CD4-positive, alpha-beta T cell (primary cell): ENCODE measurements around the gene INPP4B. TPM values are rescaled to one million over a fixed set of nuclear protein-coding genes. Genes with fewer than 3 reads are reported as not detected.

Experiments used
- ATAC-seq: fragments of 200-7000 bp; cut with Tn5 transposase; one replicate; pipeline ENCODE4 v1.10.0; 2022; ENCODE audit warnings: mild to moderate bottlenecking; ENCODE audit not compliant: poor library complexity
- CTCF ChIA-PET: fragments of 350-600 bp; sonication (Branson Sonifier 250); formaldehyde crosslinking; loops from one replicate; lab custom pipeline; 2021; ENCODE audit warnings: antibody characterized with exemption, inconsistent platforms; lab: Charles Lee
- POLR2A ChIA-PET: fragments of 350-600 bp; sonication (Branson Sonifier 250); formaldehyde crosslinking; loops from one replicate; lab custom pipeline; 2021; ENCODE audit warnings: antibody characterized with exemption, inconsistent platforms; lab: Charles Lee
- DNase-seq, 14 experiments: peaks; one replicate each; pipeline ENCODE4 v3.0.0-alpha.2; 2013 to 2020; ENCODE audit warnings: mixed read lengths in 2 of 14
- H3K27ac ChIP-seq, 2 donors: one replicate each; pipeline versions ENCODE4 v1.5.1 to v1.7.0; 2013; ENCODE audit warnings: low read length in 2 of 2, low read depth in 1 of 2, mild to moderate bottlenecking in 1 of 2
- H3K27me3 ChIP-seq, 2 experiments: 1 replicate in 1 of 2; 2 replicates in 1 of 2; pipeline versions ENCODE4 v1.6.1 to v1.7.0; 2013; ENCODE audit warnings: low read length in 2 of 2, control low read depth in 1 of 2, mild to moderate bottlenecking in 1 of 2, moderate library complexity in 1 of 2; ENCODE audit not compliant: insufficient read depth in 2 of 2, control insufficient read depth in 1 of 2
- H3K36me3 ChIP-seq: one replicate; pipeline ENCODE4 v1.6.1; 2013; ENCODE audit warnings: low read length, control low read depth; ENCODE audit not compliant: insufficient read depth
- H3K4me1 ChIP-seq: one replicate; pipeline ENCODE4 v1.6.1; 2013; ENCODE audit warnings: low read length, control low read depth; ENCODE audit not compliant: insufficient read depth
- H3K4me3 ChIP-seq: one replicate; pipeline ENCODE4 v1.5.1; 2013; ENCODE audit warnings: mild to moderate bottlenecking, low read length, moderate library complexity
- H3K9me3 ChIP-seq, 2 experiments: 1 replicate in 1 of 2; 2 replicates in 1 of 2; pipeline versions ENCODE4 v1.6.1 to v1.7.0; 2013; ENCODE audit warnings: low read length in 2 of 2, mild to moderate bottlenecking in 2 of 2, control low read depth in 1 of 2, moderate library complexity in 1 of 2; ENCODE audit not compliant: control insufficient read depth in 1 of 2, insufficient read depth in 1 of 2
- H3K27ac Mint-ChIP-seq: one replicate; pipeline ENCODE4 v1.8.0; 2020; ENCODE audit warnings: mixed read lengths
- H3K27me3 Mint-ChIP-seq: one replicate; pipeline ENCODE4 v1.8.0; 2021; ENCODE audit warnings: mixed read lengths
- H3K36me3 Mint-ChIP-seq: one replicate; pipeline ENCODE4 v1.8.0; 2021; ENCODE audit warnings: low read depth, mixed read lengths
- H3K4me1 Mint-ChIP-seq: one replicate; pipeline ENCODE4 v1.8.0; 2021; ENCODE audit warnings: low read depth, mixed read lengths
- H3K4me3 Mint-ChIP-seq: one replicate; pipeline ENCODE4 v1.8.0; 2020; ENCODE audit warnings: mild to moderate bottlenecking, mixed read lengths
- H3K9me3 Mint-ChIP-seq: one replicate; pipeline ENCODE4 v1.8.0; 2020; ENCODE audit warnings: mixed read lengths
- CTCF ChIP-seq: fragments of 200-600 bp; IDR thresholded peaks from one replicate; pipeline ENCODE4 v1.8.0; 2022; ENCODE audit warnings: antibody characterized with exemption, mild to moderate bottlenecking
- intact Hi-C, 2 experiments: fragments of 100-400 bp; cut with DNase I in 1 of 2; cut with micrococcal nuclease in 1 of 2; formaldehyde crosslinking; loops; one replicate each; pipeline versions ENCODE4 v1.15.1 to v1.9.0; 2023 to 2025; cut with DNase I, micrococcal nuclease
- total RNA-seq, 174 experiments: library from RNA in 2 of 174; stranded (reverse) in 2 of 174; gene quantifications; one replicate each; pipeline ENCODE4 v1.2.3 and lab custom pipeline; 2021 to 2026

Gene INPP4B
- total RNA-seq, 2 experiments from 2014 or later: 50.7 to 53.8 TPM

GRCh38 chr4:142423861-142424260 lies 422.2 kb downstream of the INPP4B start:
- no peaks in the 10 kb centered on the region for H3K4me1 ChIP-seq
- H3K27ac ChIP-seq: no peak overlapping the region
- peaks cover 2% of the 10 kb centered on the region for H3K9me3 Mint-ChIP-seq
- DNase-seq (no peak), ATAC-seq (no peak)
- H3K4me3 Mint-ChIP-seq: no peak overlapping the region
- no peak overlapping the region for H3K4me3 ChIP-seq
- intact Hi-C loops: no loop called here
- H3K27ac Mint-ChIP-seq: no peak overlapping the region
- H3K36me3 Mint-ChIP-seq: no peaks in the 10 kb centered on the region
- H3K27me3 Mint-ChIP-seq: no peaks in the 10 kb centered on the region
- H3K27me3 ChIP-seq: no peaks in the 10 kb centered on the region
- ChIA-PET POLR2A (interaction anchor here (1.2 kb wide), 1 partner anchor 17 kb away, joined by 5 read pairs; no protein-coding TSS in a partner anchor), CTCF (interaction anchor here (1.2 kb wide), 1 partner anchor 16 kb away, joined by 4 read pairs; no protein-coding TSS in a partner anchor)
- no peaks in the 10 kb centered on the region for H3K36me3 ChIP-seq
- no peak for TF ChIP-seq CTCF
- H3K4me1 Mint-ChIP-seq: peaks cover 7% of the 10 kb centered on the region
- no peaks in the 10 kb centered on the region for H3K9me3 ChIP-seq

GRCh38 chr4:142420311-142421095 lies 425.6 kb downstream of the INPP4B start:
- Mint-ChIP-seq H3K36me3 (no peaks in the 10 kb centered on the region), H3K27ac (no peak overlapping the region), H3K4me1 (peaks cover 25% of the 10 kb centered on the region), H3K9me3 (peaks cover 4% of the 10 kb centered on the region), H3K27me3 (no peaks in the 10 kb centered on the region), H3K4me3 (no peak overlapping the region)
- no peak overlapping the region for H3K27ac ChIP-seq
- no peaks in the 10 kb centered on the region for H3K9me3 ChIP-seq
- H3K27me3 ChIP-seq: no peaks in the 10 kb centered on the region
- intact Hi-C loops: no loop called here
- H3K4me1 ChIP-seq: peaks cover 12% of the 10 kb centered on the region
- ATAC-seq (no peak), DNase-seq (no peak)
- POLR2A ChIA-PET: interaction anchor here (1.2 to 1.3 kb wide), 2 partner anchors 11 to 15 kb away, joined by 3 to 4 read pairs; no protein-coding TSS in a partner anchor
- H3K4me3 ChIP-seq: no peak overlapping the region
- CTCF ChIA-PET: interaction anchor here (1.4 kb wide), 1 partner anchor 147 kb away, joined by 4 read pairs; no protein-coding TSS in a partner anchor
- no peak for TF ChIP-seq CTCF
- no peaks in the 10 kb centered on the region for H3K36me3 ChIP-seq

DNA sequence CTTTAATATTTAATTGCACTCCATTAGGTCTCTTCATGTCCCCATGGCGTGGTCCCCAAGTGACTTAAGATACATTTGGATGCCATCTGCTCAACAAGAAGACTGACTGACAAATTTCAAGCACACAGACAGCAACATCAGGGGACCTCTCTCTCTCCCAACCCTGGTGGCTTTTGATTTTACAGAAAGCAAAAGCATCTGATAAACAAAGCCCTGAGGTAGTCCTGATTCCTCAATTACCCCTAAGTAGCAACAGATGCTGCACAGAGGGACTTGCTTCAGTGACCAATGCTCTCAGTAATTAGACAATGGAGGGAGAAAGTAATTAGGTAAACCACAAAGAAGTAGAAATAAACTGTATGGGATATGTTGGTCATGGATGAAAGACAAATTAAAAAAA lies 426.4 kb downstream of the INPP4B start:
- Histone ChIP-seq H3K4me3 (no peak overlapping the region), H3K4me1 (peaks cover 12% of the 10 kb centered on the region), H3K9me3 (no peaks in the 10 kb centered on the region), H3K27me3 (no peaks in the 10 kb centered on the region), H3K27ac (no peak overlapping the region), H3K36me3 (no peaks in the 10 kb centered on the region)
- H3K4me1 Mint-ChIP-seq: peaks cover 27% of the 10 kb centered on the region
- H3K4me3 Mint-ChIP-seq: no peak overlapping the region
- H3K27ac Mint-ChIP-seq: no peak overlapping the region
- intact Hi-C loops: loop anchor here in 1 of 2 experiments (2.0 kb wide), 1 partner anchor 15 kb away; no protein-coding TSS in a partner anchor
- ATAC-seq: no peak
- CTCF ChIA-PET: no interaction called here
- H3K9me3 Mint-ChIP-seq: peaks cover 2% of the 10 kb centered on the region
- no peaks in the 10 kb centered on the region for H3K27me3 Mint-ChIP-seq
- no peak for DNase-seq
- POLR2A ChIA-PET: interaction anchor here (4.2 kb wide), 1 partner anchor 14 kb away, joined by 95 read pairs; no protein-coding TSS in a partner anchor
- TF ChIP-seq CTCF: no peak
- H3K36me3 Mint-ChIP-seq: no peaks in the 10 kb centered on the region
